B cell (primary cell): ENCODE data around the gene ERC1. TPM values are rescaled to one million over a fixed set of nuclear protein-coding genes. Genes with fewer than 3 reads are reported as not detected.

Experiments used
- ATAC-seq: fragments of 200-7000 bp; cut with Tn5 transposase; one replicate; pipeline ENCODE4 v1.10.0; 2021; ENCODE audit warnings: low read depth, mild to moderate bottlenecking, moderate number of reproducible peaks, moderate library complexity
- CTCF ChIA-PET: fragments of 350-600 bp; sonication (Branson Sonifier 250); formaldehyde crosslinking; loops from one replicate; lab custom pipeline; 2021; ENCODE audit warnings: antibody characterized with exemption, inconsistent platforms; lab: Charles Lee
- POLR2A ChIA-PET: fragments of 350-600 bp; sonication (Branson Sonifier 250); formaldehyde crosslinking; loops from one replicate; lab custom pipeline; 2021; ENCODE audit warnings: antibody characterized with exemption; lab: Charles Lee
- DNase-seq: peaks from one replicate; pipeline ENCODE4 v3.0.0; 2013
- H2AFZ ChIP-seq: 2 replicates; pipeline ENCODE4 v1.6.1; 2012; ENCODE audit warnings: mild to moderate bottlenecking, low read depth, low read length; ENCODE audit not compliant: insufficient read depth, poor library complexity, severe bottlenecking
- H3K27ac ChIP-seq, 2 donors: 1 replicate in 1 of 2; 2 replicates in 1 of 2; pipeline ENCODE4 v1.5.1; 2012 to 2013; ENCODE audit warnings: low read length in 2 of 2, mild to moderate bottlenecking in 2 of 2, moderate library complexity in 1 of 2
- H3K27me3 ChIP-seq, 4 experiments: fragments of 200-600 bp in 1 of 4; sonication (generic) in 1 of 4; replicated peaks in 1 of 4; 1 replicate in 2 of 4; 2 replicates in 2 of 4; pipeline versions ENCODE4 v1.6.1 to v1.7.0; 2013 to 2016; ENCODE audit warnings: low read length in 3 of 4, mild to moderate bottlenecking in 2 of 4, mixed read lengths in 1 of 4, moderate library complexity in 1 of 4; ENCODE audit not compliant: insufficient read depth in 4 of 4, control insufficient read depth in 3 of 4; ENCODE audit errors: control extremely low read depth in 1 of 4
- H3K36me3 ChIP-seq, 2 experiments: replicated peaks in 1 of 2; 1 replicate in 1 of 2; 2 replicates in 1 of 2; pipeline versions ENCODE4 v1.6.1 to v1.7.1; 2013; ENCODE audit warnings: low read length in 1 of 2; ENCODE audit not compliant: insufficient read depth in 2 of 2, control insufficient read depth in 1 of 2; ENCODE audit errors: control extremely low read depth in 1 of 2, extremely low read depth in 1 of 2
- H3K4me1 ChIP-seq, 2 donors: fragments of 200-600 bp in 1 of 2; sonication (generic) in 1 of 2; 1 replicate in 1 of 2; 2 replicates in 1 of 2; pipeline versions ENCODE4 v1.5.1 to v1.6.1; 2013 to 2017; ENCODE audit warnings: low read length in 2 of 2; ENCODE audit not compliant: control insufficient read depth in 2 of 2, insufficient read depth in 2 of 2
- H3K4me2 ChIP-seq: replicated peaks from 2 replicates; pipeline ENCODE3; 2012; ENCODE audit warnings: mild to moderate bottlenecking, low read depth, low read length; ENCODE audit not compliant: poor library complexity, severe bottlenecking
- H3K4me3 ChIP-seq, 5 experiments: fragments of 200-600 bp in 1 of 5; sonication (generic) in 1 of 5; 1 replicate in 3 of 5; 2 replicates in 2 of 5; pipeline versions ENCODE4 v1.5.1 to v1.7.0; 2011 to 2016; ENCODE audit warnings: low read length in 4 of 5, mild to moderate bottlenecking in 4 of 5, low read depth in 2 of 5, control low read depth in 1 of 5, moderate library complexity in 1 of 5; ENCODE audit not compliant: insufficient read depth in 1 of 5; ENCODE audit errors: control extremely low read depth in 1 of 5, extremely low read depth in 1 of 5
- H3K79me2 ChIP-seq: fragments of 200-600 bp; sonication (generic); one replicate; pipeline ENCODE4 v1.6.0; 2016; ENCODE audit warnings: low read length; ENCODE audit not compliant: control insufficient read depth, insufficient read depth
- H3K9ac ChIP-seq: fragments of 200-600 bp; sonication (generic); 2 replicates; pipeline ENCODE4 v1.6.1; 2017; ENCODE audit warnings: mild to moderate bottlenecking, low read length, moderate library complexity
- H3K9me3 ChIP-seq, 3 donors: one replicate each; pipeline versions ENCODE4 v1.6.1 to v1.7.1; 2013; ENCODE audit warnings: low read length in 2 of 3; ENCODE audit not compliant: control insufficient read depth in 2 of 3, insufficient read depth in 1 of 3; ENCODE audit errors: control extremely low read depth in 1 of 3
- H4K20me1 ChIP-seq: 2 replicates; pipeline ENCODE4 v1.6.0; 2012; ENCODE audit warnings: mild to moderate bottlenecking, low read length; ENCODE audit not compliant: insufficient read depth, control insufficient read depth, poor library complexity, severe bottlenecking
- H3K27ac Mint-ChIP-seq: one replicate; pipeline ENCODE4 v1.8.0; 2021; ENCODE audit warnings: mixed read lengths
- H3K27me3 Mint-ChIP-seq: one replicate; pipeline ENCODE4 v1.8.0; 2021; ENCODE audit warnings: mixed read lengths
- H3K4me1 Mint-ChIP-seq: one replicate; pipeline ENCODE4 v1.8.0; 2021; ENCODE audit warnings: mixed read lengths
- H3K4me3 Mint-ChIP-seq: one replicate; pipeline ENCODE4 v1.8.0; 2021; ENCODE audit warnings: mixed read lengths
- H3K9me3 Mint-ChIP-seq: one replicate; pipeline ENCODE4 v1.8.0; 2022; ENCODE audit warnings: mixed read lengths; ENCODE audit not compliant: insufficient read depth
- EZH2 ChIP-seq: IDR thresholded peaks from 2 replicates; pipeline ENCODE4 v1.6.1; 2012; ENCODE audit warnings: borderline replicate concordance, low read depth, mild to moderate bottlenecking, moderate library complexity, low read length; ENCODE audit not compliant: insufficient read depth, poor library complexity, severe bottlenecking
- WGBS: methylation state at CpG from one replicate; pipeline ENCODE4 v1.1.5; 2013; ENCODE audit warnings: missing lambda C conversion rate; ENCODE audit not compliant: insufficient coverage; 5-methylcytosine and 5-hydroxymethylcytosine counted together
- intact Hi-C: fragments of 100-400 bp; cut with micrococcal nuclease; formaldehyde crosslinking; loops from one replicate; pipeline ENCODE4 v1.10.0; 2022
- polyA plus RNA-seq: library from polyadenylated mRNA; depleted of rRNA; stranded (reverse); fragments of >200 nt; gene quantifications from 2 replicates; pipeline ENCODE4 v1.2.3, GENCODE V29; 2012
- total RNA-seq, 2 donors: library from RNA; stranded (reverse); fragments of 120-200 nt in 1 of 2; gene quantifications; 1 replicate in 1 of 2; 2 replicates in 1 of 2; pipeline versions ENCODE4 v1.2.3 to v1.2.4, GENCODE V29; 2013 to 2022
- TF ChIP-seq, protein P1 (sequence below): fragments of 200-600 bp; IDR thresholded peaks from one replicate; pipeline ENCODE4 v1.8.0; 2022; ENCODE audit warnings: antibody characterized with exemption, mild to moderate bottlenecking

The ERC1 gene
- total and polyA plus RNA-seq, 2 donors (not counting 1 experiment from before 2014, with no cell fraction given): 4.0 to 77.6 TPM

DNA sequence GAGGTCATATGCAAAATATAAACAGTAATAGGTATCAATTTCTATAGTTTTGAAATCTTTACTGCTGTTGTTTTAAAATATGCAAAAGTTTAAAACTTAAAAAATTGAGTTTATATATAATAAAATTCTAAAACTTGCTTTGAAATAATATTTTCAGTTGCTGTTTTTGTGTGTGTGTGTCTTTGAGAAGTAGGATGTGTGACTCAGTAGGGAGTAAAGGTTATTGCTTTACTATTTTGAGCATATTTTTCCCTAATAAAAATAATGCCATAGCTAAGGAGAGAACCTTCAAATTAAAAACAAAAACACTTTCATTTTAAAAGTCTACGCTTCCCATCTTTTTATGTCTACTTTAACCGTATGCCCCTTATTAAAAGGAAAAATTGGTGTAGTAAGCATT lies 365.3 kb downstream of the ERC1 start:
- Histone ChIP-seq H3K9me3 (no peaks in the 10 kb centered on the region), H3K27me3 (no peaks in the 10 kb centered on the region), H2AFZ (no peak overlapping the region), H3K27ac (no peak overlapping the region), H3K4me2 (no peak overlapping the region), H3K9ac (no peak overlapping the region), H3K4me3 (no peak overlapping the region), H3K79me2 (no peaks in the 10 kb centered on the region), H3K4me1 (no peaks in the 10 kb centered on the region), H4K20me1 (peaks cover 4% of the 10 kb centered on the region), H3K36me3 (no peaks in the 10 kb centered on the region)
- Mint-ChIP-seq H3K27ac (no peak overlapping the region), H3K9me3 (no peaks in the 10 kb centered on the region), H3K4me1 (no peaks in the 10 kb centered on the region), H3K4me3 (no peak overlapping the region), H3K27me3 (no peaks in the 10 kb centered on the region)
- ATAC-seq (no peak), DNase-seq (no peak)
- WGBS: no CpG with 5 or more reads among the region's 2 CpGs
- TF ChIP-seq EZH2: no peak
- TF ChIP-seq, protein P1, sequence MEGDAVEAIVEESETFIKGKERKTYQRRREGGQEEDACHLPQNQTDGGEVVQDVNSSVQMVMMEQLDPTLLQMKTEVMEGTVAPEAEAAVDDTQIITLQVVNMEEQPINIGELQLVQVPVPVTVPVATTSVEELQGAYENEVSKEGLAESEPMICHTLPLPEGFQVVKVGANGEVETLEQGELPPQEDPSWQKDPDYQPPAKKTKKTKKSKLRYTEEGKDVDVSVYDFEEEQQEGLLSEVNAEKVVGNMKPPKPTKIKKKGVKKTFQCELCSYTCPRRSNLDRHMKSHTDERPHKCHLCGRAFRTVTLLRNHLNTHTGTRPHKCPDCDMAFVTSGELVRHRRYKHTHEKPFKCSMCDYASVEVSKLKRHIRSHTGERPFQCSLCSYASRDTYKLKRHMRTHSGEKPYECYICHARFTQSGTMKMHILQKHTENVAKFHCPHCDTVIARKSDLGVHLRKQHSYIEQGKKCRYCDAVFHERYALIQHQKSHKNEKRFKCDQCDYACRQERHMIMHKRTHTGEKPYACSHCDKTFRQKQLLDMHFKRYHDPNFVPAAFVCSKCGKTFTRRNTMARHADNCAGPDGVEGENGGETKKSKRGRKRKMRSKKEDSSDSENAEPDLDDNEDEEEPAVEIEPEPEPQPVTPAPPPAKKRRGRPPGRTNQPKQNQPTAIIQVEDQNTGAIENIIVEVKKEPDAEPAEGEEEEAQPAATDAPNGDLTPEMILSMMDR: no peak
- CTCF ChIA-PET: no interaction called here
- POLR2A ChIA-PET: no interaction called here
- intact Hi-C loops: no loop called here

DNA sequence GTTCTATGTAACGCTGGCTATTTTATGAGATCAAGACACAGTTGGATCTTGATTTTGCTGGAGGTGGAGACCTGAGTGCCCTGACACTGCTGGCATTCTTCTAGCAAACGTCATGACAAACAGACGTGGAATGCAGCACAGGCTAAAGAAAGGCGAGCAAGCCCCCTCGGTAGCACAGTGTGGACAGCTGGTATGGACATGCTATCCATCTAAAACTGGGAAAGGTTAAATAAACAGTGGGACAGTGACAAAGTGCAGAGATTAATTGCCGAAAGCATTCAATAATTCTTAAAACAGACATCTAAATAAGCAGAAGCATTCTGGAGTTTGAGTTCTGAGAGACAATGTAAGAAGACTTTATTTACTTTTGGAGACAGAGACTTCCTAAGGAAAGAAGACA lies 366.1 kb downstream of the ERC1 start:
- TF ChIP-seq, protein P1: no peak
- no peak for TF ChIP-seq EZH2
- Histone ChIP-seq H3K4me2 (no peak overlapping the region), H3K4me3 (no peak overlapping the region), H3K36me3 (no peaks in the 10 kb centered on the region), H3K79me2 (no peaks in the 10 kb centered on the region), H3K4me1 (no peaks in the 10 kb centered on the region), H3K27ac (no peak overlapping the region), H3K9me3 (no peaks in the 10 kb centered on the region), H2AFZ (no peak overlapping the region), H3K27me3 (no peaks in the 10 kb centered on the region), H4K20me1 (peaks cover 4% of the 10 kb centered on the region), H3K9ac (no peak overlapping the region)
- DNase-seq: no peak
- Mint-ChIP-seq H3K27me3 (no peaks in the 10 kb centered on the region), H3K27ac (no peak overlapping the region), H3K4me3 (no peak overlapping the region), H3K4me1 (no peaks in the 10 kb centered on the region), H3K9me3 (no peaks in the 10 kb centered on the region)
- ChIA-PET POLR2A (no interaction called here), CTCF (no interaction called here)
- ATAC-seq: no peak
- 100% methylated on average over 3 of the region's 6 CpGs for WGBS
- intact Hi-C loops: no loop called here
